GM18520 (cell line): ENCODE measurements around the gene SH3D19.
"Not testable (repeated sequence)": the region's sequence is repeated elsewhere in the genome, so short reads cannot be mapped to it uniquely, and the experiment has no call there.

Source experiments
- ATAC-seq: cut with Tn5 transposase; IDR thresholded peaks from one replicate; pipeline ENCODE4 v1.9.1; 2021; ENCODE audit not compliant: unreplicated experiment

SH3D19 gene

DNA sequence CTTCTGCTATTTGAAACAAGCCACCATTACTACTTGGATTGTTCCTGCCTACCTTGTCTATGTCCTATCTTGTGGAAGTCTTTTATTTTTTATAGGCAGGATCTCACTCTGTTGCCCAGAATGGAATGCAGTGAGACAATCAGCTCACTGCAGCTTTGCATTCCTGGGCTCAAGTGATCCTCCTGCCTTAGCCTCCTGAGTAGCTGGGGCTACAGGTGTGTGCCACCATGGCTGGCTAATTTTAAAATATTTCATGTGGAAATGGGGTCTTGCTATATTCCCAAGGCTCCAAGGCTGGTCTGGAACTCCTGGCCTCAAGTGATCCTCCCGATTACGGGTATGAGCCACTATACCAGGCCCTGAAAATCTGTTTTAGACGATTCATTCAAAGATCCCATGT is 218.3 kb downstream of the SH3D19 start:
- no peak for ATAC-seq

DNA sequence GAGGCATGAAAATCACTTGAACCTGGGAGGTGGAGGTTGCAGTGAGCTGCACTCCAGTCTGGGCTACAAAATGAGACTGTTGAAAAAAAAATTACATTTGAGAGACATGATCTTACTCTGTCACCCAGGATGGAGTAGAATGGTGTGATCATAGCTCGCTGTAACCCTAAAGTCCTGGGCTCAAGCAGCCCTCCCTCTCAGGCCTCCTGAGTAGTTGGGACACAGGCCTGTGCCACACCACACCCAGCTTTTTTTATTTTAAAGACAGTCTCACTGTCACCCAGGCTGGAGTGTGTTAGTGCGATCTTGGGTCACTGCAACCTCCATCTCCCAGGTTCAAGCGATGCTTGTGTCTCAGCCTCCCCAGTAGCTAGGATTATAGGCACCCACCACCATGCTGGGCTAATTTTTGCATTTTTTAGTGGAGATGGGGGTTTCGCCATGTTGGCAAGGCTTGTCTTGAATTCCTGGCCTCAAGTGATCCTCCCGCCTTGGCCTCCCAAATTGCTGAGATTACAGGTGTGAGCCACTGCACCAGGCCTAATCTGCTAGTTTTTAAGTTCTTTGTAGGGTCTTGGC is 219.9 kb downstream of the SH3D19 start:
- no peak for ATAC-seq

DNA sequence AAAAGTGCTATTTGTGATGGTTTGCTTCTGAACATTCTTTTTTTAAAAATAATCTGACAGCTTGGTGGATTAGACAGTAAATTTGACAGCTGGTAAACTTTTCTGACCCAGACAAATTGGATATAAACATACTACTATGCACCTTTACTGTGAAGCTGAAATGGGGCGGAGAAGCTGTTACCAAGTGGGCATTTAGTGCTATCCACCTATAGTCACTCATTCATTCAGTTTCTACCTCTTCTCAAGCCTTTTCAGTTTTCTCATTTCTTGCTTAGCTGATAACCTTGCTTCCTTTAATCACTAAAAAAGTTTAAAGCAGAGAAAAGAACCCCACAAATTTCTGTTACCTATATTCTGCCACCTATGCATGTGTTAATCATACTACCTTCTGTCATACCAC is 220.8 kb downstream of the SH3D19 start:
- no peak for ATAC-seq

DNA sequence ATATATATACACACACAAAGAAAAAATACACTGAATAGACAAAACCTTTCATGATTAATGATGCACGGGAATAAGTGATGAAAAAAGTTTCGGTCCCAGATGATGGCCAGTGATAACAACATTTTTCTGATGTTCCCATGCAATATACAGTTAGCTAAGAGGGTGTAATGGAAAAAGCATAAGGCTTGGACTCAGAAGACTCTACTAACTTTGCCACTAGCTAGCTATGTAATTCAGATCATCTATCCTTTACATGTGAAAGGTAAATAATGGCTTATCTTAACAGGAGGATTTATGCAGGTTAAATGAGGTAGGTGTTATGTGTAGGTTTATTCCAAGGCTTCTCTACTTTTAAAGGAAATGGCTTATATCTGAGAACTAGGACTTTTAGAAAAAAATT is 221.6 kb downstream of the SH3D19 start:
- no peak for ATAC-seq

DNA sequence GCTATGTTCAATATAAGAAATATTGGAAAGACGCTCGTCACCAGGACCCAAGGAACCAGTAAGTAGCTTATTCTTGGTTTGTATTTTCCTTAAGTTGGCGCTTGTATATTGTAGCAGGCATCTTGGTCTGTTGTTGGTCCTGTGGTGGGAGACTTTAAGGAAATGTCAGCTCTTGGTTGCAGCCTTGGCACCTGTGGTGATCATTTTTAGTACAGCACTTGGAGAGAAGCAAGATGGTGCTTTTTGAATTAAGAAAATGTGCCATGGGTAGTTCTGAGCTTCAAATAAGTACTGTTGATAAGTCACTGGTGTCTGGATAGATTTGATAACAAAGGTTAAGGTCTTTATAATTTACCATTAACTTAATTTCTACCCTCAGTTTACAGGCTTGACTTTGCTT is 224.9 kb downstream of the SH3D19 start:
- ATAC-seq: no peak

DNA sequence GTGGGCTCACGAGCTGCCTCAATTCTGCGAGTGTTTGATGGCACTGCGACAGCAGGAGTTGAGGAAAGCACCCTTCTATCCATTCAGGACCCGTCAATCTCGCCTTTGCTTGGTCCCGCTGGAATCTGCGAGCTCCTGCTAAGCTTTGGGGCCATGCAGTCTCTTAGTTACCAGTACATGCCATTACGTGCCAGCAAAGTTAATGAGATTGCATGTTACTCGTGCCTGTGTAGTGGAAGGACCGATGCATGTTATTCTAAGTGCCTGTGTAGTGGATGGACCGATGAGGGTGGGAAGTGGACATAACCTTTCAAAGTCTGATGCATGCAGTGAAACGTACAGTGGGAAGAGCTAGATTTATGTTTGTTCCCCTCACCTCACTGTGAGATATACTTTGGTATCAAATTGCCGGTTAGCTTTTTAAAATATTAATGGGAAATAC is 225.4 kb downstream of the SH3D19 start:
- ATAC-seq: peak; percentile 0

DNA sequence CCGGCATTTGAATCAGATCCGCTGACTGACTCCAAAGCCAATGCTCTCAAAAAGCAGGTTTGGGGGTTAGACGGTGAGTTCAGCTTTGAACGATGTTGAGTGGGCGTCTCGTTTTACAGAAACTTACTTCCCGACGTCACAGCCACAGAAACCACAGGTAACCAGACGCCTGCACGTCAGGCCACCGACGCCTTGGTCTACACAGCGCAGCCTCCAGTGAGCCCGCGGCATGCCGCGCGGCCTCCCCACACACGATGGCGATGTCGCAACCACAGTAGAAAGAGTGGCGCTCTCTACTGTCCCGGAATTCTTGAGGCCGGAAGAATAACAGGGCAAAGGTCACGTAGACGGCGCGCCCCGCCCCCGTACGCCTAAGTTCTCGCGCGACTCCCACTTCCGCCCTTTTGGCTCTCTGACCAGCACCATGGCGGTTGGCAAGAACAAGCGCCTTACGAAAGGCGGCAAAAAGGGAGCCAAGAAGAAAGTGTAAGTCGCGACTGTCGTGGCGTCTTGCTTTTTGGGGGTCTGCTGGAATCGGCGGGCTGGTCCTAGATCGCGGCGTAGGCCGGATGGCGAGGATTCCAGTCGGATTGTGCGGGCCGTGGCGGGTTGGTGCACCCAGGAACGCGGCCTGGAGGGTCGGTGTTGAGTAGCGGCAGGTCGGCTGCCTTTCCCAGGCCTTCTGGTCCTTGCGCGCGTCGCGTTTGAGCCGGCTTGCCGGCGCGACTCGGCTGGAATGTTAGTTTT is 226.0 kb downstream of the SH3D19 start, which contains the start of gene RPS3A:
Gene RPS3A (plus strand): TSS at position 400 of the 747 bp plus-strand sequence. CDS start 25 bp downstream, at position 425.
- ATAC-seq: peak; percentile 98

DNA sequence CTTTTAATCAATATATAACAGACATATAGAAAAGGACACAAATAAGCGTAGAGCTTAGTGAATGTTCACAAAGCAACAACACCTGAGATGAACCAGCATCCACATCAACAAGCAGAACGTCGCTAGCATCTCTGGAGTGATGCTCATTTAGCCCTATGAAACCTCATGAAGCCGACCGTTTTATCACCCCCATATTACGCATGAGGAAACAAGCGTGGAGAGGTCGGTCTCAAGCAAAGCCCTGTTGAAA is 226.5 kb downstream of the SH3D19 start:
- ATAC-seq: no peak

DNA sequence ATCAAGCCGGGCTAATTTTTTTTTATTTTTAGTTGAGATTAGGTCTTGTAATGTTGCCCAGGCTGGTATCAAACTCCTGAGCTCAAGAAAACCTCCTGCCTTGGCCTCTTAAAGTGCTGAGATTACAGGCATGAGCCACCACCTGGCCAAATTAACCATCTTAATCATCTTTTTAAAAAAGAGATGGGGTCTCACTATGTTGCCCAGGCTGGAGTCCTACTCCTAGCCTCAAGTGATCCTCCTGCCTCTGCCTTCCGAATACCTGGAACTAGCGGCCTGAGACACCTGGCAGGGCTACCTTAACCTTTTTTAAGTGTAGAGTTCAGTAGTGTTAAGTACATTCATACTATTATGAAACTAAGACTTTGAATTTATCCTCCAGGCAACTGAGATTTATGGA is 227.6 kb downstream of the SH3D19 start:
- ATAC-seq: no peak

DNA sequence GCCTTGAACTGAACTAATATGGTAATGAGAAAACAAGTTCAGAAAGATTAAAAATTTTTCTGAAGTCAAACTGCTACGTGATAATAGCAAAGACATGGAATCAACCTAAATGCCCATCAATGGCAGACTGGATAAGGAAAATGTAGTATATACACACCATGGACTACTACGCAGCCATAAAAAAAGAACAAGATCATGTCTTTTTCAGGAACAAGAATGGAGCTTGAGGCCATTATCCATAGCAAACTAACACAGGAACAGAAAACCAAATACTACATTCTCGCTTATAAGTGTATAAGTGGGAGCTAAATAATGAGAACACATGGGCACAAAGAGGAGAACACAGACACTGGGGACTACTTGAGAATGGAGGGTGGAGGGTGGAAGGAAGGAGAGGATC is 230.3 kb downstream of the SH3D19 start:
- ATAC-seq: no peak

DNA sequence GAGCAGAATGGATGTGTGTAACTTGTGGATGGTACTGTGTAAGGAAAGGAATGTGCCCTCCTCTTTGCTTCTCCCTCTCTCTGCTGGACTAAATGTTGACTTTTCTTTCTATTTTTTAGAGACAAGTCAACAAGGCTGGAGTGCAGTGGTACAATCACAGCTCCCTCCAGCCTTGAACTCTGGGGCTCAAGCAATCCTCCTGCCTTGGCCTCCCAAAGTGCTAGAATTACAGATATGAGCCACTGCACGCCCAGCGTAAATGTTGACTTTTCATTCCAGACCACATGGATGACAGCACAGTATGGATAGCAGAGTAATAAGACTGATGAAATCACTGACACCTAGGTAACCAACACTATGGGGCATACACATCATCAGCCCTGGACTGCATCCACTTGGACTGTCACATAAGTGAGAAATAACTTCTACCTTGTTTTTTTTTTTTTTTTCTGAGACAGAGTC is 231.1 kb downstream of the SH3D19 start:
- no peak for ATAC-seq

DNA sequence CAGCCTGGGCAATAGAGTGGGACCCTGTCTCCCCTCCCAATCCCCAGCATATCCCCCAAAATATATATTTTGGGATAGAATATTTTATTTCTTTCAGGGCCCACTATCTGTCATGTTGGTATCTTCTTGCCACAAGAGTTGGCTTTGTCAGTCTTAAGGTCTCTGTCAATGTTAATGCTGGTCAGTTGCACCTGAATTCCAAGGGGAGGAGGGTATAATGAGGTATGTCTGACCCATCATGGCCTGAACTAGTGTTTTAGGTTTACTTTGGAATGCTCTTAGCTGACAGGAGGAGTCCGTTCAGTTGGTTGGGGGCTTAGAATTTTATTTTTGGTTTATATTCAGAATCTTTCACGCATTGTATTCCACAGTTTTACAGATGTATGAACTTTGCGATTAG is 232.2 kb downstream of the SH3D19 start:
- ATAC-seq: no peak

DNA sequence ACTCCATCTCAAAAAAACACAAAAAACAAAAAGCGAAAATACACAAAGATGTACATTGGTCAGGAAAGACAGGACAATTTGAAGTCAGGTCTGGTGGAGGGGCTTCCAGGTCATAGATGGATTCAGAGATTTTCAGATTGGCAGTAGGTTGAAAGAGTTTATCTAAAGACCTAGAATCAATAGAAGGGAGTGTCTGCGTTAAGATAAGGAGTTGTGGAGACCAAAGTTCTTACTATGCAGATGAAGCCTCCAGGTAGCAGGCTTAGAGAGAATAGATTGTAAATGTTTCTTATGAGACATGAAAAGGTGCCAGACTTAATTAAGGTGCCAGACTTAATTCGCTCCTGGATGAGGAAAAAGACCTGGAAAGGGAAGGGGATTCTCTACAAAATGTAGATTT is 232.9 kb downstream of the SH3D19 start:
- ATAC-seq: no peak

DNA sequence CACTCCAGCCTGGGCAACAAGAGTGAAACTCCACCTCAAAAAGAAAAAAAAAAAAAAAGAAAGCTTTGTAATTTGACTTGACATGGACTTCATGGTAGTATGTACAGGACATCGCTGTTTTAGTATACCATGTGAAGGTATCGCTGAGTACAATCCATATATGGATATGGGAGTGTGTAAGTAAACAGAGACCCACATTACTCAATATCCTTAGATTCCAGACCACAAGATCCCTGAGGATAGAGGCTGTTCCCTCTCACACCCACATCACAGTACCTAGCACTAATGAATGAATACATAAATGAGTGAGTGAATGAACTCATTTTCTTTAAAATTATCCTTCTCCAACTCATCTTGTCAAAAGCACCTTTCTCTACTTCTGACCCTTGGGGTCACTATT is 234.4 kb downstream of the SH3D19 start:
- no peak for ATAC-seq

DNA sequence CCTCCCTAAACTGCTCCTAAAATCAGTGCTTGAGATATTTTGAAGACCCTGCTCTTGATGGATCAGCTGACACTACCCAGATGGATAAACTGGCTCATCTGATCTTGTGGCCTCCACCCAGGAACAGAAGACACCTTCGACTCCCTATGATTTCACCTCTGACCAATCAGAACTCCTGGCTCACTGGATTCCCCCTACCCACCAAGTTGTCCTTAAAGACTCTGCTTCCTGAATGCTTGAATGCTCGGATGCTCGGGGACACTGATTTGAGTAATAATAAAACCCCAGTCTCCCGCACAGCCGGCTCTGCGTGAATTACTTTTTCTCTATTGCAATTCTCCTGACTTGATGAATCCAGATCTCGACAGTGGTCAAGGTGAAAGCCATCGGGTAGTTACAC is 237.9 kb downstream of the SH3D19 start:
- ATAC-seq: no peak

DNA sequence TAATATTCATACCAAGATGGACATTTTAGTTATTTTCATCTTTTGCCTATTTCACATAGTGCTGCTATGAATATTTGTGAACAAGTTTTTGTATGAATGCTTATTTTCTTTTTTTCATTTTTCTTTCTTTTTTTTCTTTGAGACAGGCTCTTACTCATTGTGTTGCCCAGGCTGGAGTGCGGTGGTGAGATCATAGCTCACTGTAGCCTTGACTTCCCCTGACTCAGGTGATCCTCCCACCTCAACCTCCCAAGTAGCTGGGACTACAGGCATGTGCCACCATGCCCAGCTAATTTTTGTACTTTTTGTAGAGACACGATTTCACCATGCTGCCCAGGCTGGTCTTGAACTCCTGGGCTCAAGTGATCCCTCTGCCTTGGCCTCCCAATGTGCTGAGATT is 247.4 kb downstream of the SH3D19 start:
- not testable (repeated sequence) for ATAC-seq

DNA sequence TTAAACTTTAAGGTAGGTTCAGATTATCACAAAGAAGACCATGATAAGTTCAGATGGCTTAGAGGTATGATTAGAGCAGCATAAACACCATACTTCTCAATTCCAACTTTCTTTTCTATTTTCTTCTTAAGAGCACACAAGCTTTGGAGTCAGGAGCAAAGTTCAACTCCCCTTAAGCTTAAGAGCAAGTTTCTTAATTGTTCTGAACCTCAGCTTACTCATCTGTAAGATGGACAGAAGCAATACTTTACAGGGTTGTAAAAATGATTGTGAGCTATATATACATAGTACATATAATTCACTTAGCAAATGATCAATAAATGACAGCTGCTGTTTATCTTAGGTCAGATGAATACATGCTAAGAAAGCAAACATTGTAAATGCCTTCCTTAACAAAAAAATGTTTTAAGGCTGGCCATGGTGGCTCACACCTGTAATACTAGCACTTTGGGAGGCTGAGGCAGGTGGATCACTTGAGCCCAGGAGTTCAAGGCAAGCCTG is 250.9 kb downstream of the SH3D19 start:
- no peak for ATAC-seq
